Measurements from ENCODE around the gene SERPINH1.

SERPINH1 gene

GRCh38 chr11:75562048-75562835 is at the start of gene SERPINH1:
Gene SERPINH1, plus strand, starts transcription at chr11:75562253. Its CDS starts 4,097 bp downstream, at chr11:75566350.
- peak; percentile 95 for DNase-seq

DNA sequence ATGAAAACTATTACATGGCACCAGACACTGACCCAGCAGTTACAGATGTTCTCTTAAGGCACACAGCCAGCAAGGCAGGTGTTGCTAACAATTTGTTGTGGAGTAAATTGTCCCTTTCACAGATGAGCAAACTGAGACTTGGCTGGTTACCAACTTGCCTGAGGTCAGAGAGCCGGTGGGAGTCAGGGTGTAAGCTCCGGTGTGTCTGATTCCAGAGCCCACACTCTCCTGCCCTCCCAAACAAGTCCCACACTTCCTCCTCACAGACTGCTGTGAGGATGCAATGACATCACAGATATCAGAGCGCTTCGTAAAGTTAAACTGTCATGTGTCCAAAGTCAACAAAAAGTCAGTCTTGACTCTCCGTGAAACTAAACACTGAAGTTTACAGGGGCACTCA is 48.8 kb upstream of the SERPINH1 start:
- no peak for DNase-seq

GRCh38 chr11:75514596-75514995 is 47.5 kb upstream of the SERPINH1 start:
- DNase-seq: no peak

GRCh38 chr11:75516140-75516539 is 45.9 kb upstream of the SERPINH1 start:
- DNase-seq: no peak

DNA sequence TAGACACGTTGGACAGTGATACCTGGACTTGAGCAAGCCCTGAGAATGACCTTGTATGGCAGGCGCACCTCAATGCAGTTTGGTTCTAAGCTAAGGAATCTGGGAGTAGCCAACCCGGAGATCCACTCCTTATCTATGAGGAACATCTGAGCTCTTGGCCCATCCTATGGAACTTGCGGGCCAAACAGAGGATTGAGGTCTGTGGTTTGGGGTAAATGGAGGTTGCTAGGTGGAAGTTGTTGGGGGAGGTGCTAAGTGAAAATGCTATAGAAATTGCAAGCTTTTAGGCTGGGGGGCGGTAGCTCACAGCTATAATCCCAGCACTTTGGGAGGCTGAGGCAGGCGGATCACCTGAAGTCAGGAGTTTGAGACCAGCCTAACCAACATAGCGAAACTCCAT is 45.2 kb upstream of the SERPINH1 start:
- no peak for DNase-seq

DNA sequence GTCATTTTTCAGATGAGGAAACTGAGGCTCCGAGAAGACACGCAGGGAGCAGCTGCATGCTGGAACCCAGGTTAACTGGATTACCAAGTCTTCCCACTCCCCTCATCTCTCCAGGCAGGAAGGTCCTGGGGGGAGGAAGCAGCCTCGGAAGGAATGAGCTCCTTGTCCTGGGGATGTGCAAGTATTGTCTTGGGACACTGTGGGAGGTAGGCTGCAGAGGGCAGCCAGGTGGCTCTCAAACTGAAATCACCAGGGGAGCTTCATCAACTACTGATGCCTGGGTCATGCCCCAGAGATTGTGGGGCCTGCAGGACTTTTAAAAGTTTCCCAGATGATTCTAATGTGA is 43.9 kb upstream of the SERPINH1 start:
- no peak for DNase-seq

DNA sequence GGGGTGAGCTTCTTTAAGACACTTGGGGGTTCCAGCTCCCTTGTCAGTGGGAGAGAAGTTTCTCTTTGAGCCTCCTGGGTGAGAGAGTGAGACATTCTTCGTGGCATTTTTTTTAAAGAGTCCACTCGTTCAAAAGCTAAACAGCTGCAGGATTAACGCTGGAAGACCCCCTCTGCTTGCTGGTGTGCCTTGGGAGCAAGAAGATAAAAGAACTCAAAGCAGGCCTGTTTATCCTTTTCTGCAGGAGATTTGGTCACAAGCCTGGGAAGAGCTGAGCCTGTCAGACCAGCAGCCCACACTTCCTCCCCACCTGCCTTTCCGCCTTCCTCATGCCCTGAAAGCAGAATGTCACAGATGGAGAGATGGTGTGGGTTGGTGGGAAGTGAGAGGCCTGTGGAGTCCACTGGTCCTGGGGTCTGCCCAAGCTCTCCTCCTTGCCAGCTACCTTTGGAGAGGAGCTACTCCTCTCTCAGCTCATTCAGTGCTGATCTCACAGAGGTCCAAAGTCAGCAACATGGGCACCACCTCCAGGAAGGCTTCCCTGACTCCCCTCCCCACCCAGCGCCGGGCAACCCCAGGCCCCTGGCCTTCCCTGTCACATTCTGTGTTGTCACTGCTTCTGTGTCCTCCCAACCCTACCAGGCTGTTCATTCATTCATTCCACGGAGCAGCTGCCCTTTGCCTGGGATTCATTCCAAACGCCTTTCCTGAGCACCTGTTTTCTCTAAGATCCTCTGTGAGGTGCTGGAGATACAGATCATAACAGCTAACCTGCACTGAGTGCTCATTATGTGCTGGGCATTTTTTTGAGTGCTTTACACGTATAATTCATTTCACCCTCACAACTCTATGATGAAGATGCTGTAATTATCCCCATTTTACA is 43.0 kb upstream of the SERPINH1 start:
- DNase-seq: no peak

GRCh38 chr11:75520688-75521087 is 41.4 kb upstream of the SERPINH1 start:
- no peak for DNase-seq

DNA sequence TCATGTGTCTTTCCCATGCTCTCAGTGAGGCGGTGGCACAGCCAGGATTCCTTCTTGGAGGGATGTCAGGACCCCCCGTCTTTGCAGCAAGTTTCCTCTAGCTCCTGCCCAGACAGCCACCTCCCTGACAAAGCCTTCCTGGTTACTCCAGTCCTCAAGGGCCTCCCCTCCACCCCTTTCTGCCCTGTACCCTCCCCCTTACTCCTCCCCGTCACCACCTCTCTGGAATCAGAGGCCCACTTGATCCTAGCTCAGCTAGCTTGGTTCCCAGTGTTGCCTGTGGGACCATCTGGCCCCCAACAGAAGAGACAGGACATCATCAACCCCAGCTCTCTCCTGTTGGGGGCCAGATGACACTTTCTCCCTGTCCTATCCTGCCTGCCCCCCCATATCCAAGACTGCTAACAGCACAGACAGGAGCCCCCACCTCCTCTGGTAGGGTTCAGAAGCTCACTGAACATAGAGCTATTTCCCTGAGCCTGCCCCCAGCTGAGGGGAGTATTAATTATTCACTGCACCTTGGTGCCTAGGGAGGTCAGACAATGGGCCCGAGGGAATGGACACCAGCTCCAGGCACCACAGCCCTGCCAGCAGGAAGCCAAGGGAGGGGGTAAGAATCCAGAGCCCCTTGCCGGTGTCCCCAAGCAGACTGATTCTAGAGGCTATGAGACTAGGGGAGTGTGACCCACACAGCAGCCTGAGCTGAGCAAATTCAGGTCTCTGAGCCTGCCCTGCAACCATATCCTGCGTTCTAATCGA is 39.6 kb upstream of the SERPINH1 start:
- no peak for DNase-seq

GRCh38 chr11:75523189-75523588 is 38.9 kb upstream of the SERPINH1 start:
- DNase-seq: no peak

DNA sequence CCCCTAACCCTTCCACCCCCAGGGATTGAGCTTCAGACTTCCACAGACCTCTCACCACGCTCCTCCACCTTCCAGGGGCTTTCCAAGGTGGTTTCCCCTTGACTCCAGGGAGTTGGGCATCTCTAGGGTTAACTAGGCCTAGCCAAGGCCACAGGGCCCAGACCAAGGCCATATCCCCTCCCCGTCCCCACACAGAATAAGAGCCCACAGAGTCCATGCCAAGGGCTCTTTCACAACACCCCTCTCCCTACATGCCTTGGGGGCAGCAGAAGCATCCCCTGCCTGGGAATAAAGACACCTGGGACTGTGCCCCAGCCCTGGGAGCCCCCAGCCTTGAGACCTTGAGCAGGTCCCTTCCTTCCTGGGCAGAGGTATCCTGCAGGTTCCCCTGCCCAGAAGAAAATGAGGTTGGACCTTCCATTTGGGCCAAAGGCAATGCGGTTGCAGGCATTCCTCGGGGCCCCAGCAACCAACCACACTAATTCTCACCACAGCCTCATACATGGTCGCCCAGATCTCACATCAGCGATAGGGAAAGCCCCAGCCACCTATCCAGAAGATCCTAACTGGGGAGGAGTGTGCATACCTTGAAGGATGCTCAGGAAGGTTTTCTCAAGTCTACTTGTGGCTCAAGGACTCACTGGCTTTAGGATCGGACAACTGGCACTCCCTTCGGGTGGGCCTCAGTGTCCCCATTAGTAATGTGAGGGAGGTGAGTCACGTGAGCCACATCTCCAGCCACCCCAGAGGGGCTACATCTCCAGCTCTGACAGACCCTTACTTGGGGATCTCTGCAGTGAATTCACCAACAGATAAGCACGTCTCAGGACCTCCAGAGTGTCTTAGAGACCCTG is 38.0 kb upstream of the SERPINH1 start:
- no peak for DNase-seq

GRCh38 chr11:75524665-75525432 is 37.2 kb upstream of the SERPINH1 start:
- peak; percentile 68 for DNase-seq

GRCh38 chr11:75525433-75526191 is 36.4 kb upstream of the SERPINH1 start, which contains the start of gene GDPD5:
Gene GDPD5, minus strand, starts transcription at chr11:75525941. Its CDS starts 48,206 bp downstream, at chr11:75477735.
- peak; percentile 94 for DNase-seq

- DNase-seq: no peak
Observed at GRCh38 chr11:75526192-75526541, 35.9 kb upstream of the SERPINH1 start.

DNA sequence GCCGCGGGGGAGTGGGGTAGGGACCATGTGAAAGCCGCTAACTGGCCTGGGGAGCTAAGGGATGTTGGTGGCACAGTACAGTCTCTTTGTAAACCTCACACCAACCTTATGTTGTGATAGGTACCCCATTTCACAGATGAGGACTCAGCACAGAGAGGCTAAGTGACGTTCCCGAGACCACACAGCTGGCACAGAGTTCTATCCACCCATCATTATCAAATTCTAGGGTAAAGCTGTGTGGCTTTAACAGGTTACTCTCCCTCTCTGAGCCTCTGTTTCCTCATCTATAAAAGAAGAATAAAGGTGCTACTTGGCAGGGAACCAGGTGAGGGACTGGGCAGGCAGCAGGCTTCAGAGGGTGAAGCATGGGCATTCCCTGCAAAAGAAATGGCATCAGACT is 34.9 kb upstream of the SERPINH1 start:
- no peak for DNase-seq

DNA sequence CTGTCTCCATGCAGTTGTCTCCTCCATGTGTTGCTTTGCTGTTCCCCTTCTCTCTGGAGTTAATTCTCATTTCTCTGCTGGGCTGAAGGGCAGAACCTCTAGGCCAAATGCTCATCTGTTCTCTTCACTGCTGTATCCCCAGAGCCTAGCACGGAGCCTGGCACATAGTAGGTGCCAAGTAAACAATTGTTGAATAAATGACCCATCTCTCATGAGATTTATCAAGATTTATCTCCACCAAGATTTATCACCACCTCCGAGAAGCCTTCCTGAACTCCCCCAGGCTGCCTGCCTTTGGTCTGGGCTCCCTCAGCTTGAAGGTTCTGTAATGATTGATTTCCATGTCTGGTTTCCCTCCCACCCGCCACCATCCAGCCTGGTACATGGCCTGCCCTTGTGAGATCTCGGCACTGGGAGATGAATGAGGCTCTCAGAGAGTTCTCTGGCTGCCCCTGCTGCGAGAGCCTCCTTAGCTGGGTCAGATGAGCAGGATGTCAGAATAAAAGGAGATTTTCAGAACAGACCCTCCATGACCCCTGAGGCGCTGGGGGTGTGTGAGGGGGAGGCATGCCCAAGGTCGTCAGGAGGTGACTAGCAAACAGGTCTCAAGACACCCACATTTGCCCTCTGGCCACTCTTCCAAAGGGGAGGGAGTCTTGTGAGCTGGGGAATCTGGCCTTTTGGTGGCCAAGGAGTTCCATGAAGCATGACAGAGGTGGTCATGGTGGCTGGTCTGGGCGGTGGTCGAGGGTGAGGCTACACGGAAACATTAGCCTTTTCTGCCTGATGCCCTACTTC is 33.9 kb upstream of the SERPINH1 start:
- DNase-seq: no peak

GRCh38 chr11:75530577-75530976 is 31.5 kb upstream of the SERPINH1 start:
- no peak for DNase-seq

DNA sequence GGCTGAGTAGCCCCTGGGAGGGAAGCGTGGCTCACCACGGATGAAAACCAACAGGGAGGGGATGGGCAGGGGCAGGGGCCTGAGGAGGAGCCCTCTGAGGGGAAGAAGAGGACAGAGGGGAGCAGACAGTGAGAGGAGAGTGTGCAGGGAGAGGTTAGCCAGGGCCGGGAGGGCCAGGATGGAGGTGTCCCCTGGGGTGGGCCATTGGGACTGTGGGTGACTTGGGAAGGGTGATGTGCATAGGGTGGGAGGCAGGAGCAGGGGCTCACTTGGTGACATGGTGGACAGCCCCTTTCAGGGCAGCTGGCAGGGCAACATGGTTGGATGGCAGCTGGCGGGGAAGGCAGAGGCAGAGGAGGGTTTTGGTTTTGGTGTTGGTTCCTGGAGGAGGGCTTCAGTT is 30.7 kb upstream of the SERPINH1 start:
- no peak for DNase-seq

DNA sequence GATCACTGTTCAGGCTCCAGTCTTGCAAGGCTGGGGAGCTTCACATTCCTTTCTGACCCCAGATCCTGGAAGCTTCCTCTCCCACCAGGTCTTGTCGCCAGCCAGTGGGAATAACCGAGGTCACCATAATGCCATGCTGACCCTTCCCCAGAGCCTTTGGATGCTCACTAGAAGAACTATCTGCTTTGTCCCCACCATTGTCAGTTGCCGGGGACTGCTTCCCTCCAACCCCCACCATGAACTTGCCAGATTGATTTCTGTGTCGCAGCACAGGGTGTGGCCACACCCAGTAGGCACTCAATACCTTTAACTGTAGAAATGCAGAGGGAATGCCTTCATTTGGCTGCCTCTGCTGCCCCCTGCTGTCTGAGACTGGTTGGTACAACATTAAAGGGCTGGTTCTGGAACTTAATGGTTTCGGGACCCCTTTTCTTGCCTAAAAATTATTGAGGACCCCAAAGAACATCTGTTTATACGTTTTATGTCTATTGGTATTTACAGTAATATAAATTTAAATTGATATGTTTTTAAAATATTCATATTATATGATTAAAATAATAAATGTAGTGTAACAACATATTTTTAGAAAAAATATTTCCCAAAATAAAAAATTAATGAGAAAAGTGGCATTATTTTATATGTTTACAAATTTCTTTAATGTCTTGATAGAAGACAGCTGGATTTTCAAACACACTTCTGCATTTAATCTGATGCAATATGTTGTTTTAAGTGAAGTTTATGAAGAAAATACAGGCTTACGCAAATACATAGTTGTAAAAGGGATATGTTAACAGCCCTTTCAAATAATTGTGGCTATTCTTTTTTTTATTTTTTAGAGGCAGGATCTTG is 29.6 kb upstream of the SERPINH1 start:
- DNase-seq: peak; percentile 82
